NCI-H446 (cell line): Measurements from ENCODE around the gene S100A13.

Source experiments
- DNase-seq, 2 experiments: peaks; one replicate each; lab custom pipeline; 2025; lab: John Stamatoyannopoulos, UW

S100A13 gene

GRCh38 chr1:153572569-153573015, 54.7 kb downstream of the S100A13 start:
- peak; percentile 32 to 75 for DNase-seq

DNA sequence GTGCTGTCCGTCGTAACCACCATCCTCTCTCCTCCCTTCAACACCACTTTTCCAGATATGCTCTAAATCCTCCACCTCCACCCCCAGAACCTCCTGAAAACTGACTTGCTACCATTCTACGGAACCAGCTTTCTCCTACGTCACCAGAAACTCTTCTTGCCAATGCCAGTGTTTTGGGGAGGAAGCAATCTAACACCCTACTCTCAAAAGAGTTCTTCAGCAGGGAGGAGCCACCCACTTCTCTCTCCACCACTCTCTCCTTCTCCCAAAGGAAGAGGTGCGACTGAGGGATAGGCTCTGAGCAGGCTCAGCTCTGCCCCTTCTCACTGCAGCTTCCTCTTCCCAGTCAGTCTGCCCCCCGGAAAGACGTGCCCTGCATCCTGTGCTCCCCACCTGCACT, 55.6 kb downstream of the S100A13 start:
- no peak for DNase-seq

GRCh38 chr1:153570874-153571273, 56.4 kb downstream of the S100A13 start:
- DNase-seq = no peak

DNA sequence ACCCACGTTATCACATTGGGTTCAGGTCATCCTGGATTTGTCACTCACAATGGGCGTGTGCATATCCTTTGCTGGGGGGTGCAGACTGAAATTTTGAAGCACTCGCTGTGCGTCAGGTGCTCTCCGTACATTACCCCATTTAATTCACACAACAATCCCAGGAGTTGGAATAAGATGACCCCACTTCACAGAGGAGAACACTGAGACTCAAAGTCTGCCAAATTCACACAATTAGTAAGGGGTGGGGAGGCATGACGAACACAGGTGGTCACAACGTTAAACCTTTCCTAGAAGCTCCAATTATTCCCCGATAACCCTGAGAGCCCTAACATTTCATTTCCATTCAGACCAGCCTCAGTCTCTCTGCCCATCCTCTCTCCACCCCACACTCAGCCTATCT, 57.8 kb downstream of the S100A13 start:
- DNase-seq = no peak
